ENCODE data around the gene FAM43A.

Gene FAM43A

DNA sequence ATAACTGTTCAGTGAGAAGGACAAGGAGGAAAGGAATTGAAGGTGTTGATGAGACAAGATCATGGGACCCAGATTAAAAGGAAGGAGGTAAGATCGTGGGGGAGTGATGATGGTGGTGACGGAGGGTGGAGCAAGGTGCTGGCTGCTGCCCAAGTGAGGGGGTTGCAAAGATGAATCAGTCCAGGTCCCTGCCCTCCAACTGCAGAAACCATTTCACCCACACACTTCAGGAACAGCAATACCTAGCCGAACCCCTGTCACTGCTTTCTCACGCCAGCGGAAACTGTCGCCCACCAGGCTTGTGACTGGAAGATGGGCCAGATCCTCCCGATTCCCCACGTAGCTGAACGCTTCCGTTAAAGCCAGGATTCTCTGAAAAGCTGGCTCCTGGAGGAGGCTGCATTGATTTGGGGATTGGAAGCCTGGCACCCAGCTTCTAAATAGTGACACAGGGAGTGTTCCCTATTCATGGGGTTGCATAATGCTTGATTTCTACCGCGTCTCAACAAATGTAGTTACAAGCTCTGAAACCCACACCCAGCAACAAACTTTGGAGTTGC, 10.5 kb upstream of the FAM43A start:
- H3K27me3 ChIP-seq (ENCODE audit: control insufficient read depth, insufficient read depth, low read length, poor library complexity, severe bottlenecking), result peaks cover 24% of the 10 kb centered on the region
- 78 to 83% methylated on average over 12 of the region's 12 CpGs for WGBS, 2 experiments
- H3K36me3 ChIP-seq (ENCODE audit: control insufficient read depth, insufficient read depth, low read length), result no peaks in the 10 kb centered on the region

GRCh38 chr3:194675680-194676079, 10.0 kb upstream of the FAM43A start:
- 88 to 90% methylated on average over 1 to 3 of the region's 4 CpGs for WGBS, 2 experiments
- Histone ChIP-seq H3K27ac (ENCODE audit: insufficient read depth, low read depth, low read length, poor library complexity, severe bottlenecking) (no peak overlapping the region), H3K4me1 (ENCODE audit: control insufficient read depth, insufficient read depth, low read length) (peaks cover 6% of the 10 kb centered on the region), H3K4me3 (ENCODE audit: insufficient read depth, low read depth, low read length) (no peak overlapping the region), H3K27me3 (ENCODE audit: control insufficient read depth, insufficient read depth, low read length, poor library complexity, severe bottlenecking) (peaks cover 24% of the 10 kb centered on the region), H3K36me3 (ENCODE audit: control insufficient read depth, insufficient read depth, low read length) (no peaks in the 10 kb centered on the region), H3K9me3 (ENCODE audit: control insufficient read depth, low read length) (no peaks in the 10 kb centered on the region)

More for the DNA sequence above, 10.5 kb upstream of the FAM43A start:
- no peak overlapping the region for H3K27ac ChIP-seq (ENCODE audit: insufficient read depth, low read depth, low read length, poor library complexity, severe bottlenecking)
- H3K4me1 ChIP-seq (ENCODE audit: control insufficient read depth, insufficient read depth, low read length), result peaks cover 7% of the 10 kb centered on the region
- H3K9me3 ChIP-seq (ENCODE audit: control insufficient read depth, low read length), result no peaks in the 10 kb centered on the region
- no peak overlapping the region for H3K4me3 ChIP-seq (ENCODE audit: insufficient read depth, low read depth, low read length)

- H3K9me3 ChIP-seq (ENCODE audit: control insufficient read depth, low read length), result no peaks in the 10 kb centered on the region
- peaks cover 24% of the 10 kb centered on the region for H3K27me3 ChIP-seq (ENCODE audit: control insufficient read depth, insufficient read depth, low read length, poor library complexity, severe bottlenecking)
- no peak overlapping the region for H3K4me3 ChIP-seq (ENCODE audit: insufficient read depth, low read depth, low read length)
- no peaks in the 10 kb centered on the region for H3K36me3 ChIP-seq (ENCODE audit: control insufficient read depth, insufficient read depth, low read length)
- H3K27ac ChIP-seq (ENCODE audit: insufficient read depth, low read depth, low read length, poor library complexity, severe bottlenecking), result no peak overlapping the region
- WGBS, 2 experiments, result 81 to 88% methylated on average over 1 of the region's 1 CpG
- H3K4me1 ChIP-seq (ENCODE audit: control insufficient read depth, insufficient read depth, low read length), result no peaks in the 10 kb centered on the region
Observed at GRCh38 chr3:194676471-194676870, 9.2 kb upstream of the FAM43A start.

DNA sequence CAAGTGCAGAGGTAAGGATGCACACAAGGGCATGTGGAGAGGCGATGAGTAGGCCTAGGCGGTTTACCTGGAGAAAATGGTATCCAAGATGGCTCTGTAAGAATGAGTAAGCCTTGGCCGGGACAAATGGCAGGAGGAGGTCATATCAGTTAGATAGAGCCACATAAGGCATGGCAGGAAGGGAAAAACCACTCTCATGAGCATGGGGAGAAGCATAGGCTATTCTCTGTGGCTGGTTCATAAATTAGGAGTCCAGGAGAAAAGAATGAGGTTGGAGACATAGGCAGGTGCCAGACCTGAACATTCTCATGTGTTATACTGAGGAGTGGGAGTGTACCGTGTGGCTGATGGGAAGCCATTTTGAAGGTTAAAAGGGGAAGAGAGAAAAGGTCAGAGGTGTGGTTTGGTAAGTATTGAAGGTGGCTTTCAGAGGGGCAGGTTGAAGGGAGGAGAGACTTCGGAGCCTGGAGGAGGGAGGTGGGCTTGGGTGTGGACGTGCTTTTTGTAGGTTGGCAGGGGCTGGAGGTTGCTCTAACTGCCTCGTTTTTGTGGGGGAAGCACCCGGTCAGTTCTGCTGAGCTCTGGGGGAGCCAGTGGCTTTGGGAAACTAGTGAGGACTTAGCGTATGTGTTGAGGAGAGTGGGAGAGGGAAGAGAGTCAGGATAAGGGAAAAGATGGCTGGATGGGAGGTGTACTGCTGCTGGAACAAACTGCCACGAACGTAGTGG, 4.6 kb upstream of the FAM43A start:
- WGBS, 2 experiments, result 83 to 85% methylated on average over 11 of the region's 11 CpGs
- H3K27ac ChIP-seq (ENCODE audit: insufficient read depth, low read depth, low read length, poor library complexity, severe bottlenecking), result no peak overlapping the region
- no peaks in the 10 kb centered on the region for H3K9me3 ChIP-seq (ENCODE audit: control insufficient read depth, low read length)
- H3K27me3 ChIP-seq (ENCODE audit: control insufficient read depth, insufficient read depth, low read length, poor library complexity, severe bottlenecking), result peaks cover 23% of the 10 kb centered on the region
- no peaks in the 10 kb centered on the region for H3K4me1 ChIP-seq (ENCODE audit: control insufficient read depth, insufficient read depth, low read length)
- H3K4me3 ChIP-seq (ENCODE audit: insufficient read depth, low read depth, low read length), result no peak overlapping the region
- no peaks in the 10 kb centered on the region for H3K36me3 ChIP-seq (ENCODE audit: control insufficient read depth, insufficient read depth, low read length)

DNA sequence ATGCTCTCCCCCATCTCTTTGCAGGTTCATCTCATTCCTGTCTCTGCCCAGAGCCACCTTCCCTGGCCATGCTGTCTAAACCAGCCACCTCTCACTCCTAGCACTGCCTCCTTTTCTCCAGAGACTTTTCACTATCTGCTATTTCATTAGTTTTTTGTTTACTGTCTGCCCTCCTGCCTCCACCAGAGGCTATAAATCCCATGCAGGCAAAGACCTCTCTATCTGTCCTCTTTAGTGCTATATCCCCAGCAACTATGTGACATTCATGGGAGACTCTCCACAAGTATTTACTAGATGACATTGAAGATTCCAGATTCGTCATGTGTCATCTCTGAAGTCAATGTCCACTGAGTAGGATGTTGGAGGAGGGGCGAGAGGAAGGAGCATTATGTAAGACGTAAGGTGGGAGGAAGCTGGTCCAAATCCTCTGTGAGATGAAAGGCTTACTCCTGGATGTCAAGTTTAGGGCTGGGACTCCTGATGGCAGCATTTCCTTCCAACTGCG, 3.4 kb upstream of the FAM43A start:
- H3K27ac ChIP-seq (ENCODE audit: insufficient read depth, low read depth, low read length, poor library complexity, severe bottlenecking), result no peak overlapping the region
- H3K27me3 ChIP-seq (ENCODE audit: control insufficient read depth, insufficient read depth, low read length, poor library complexity, severe bottlenecking), result peaks cover 30% of the 10 kb centered on the region
- H3K36me3 ChIP-seq (ENCODE audit: control insufficient read depth, insufficient read depth, low read length), result no peaks in the 10 kb centered on the region
- no peaks in the 10 kb centered on the region for H3K9me3 ChIP-seq (ENCODE audit: control insufficient read depth, low read length)
- H3K4me3 ChIP-seq (ENCODE audit: insufficient read depth, low read depth, low read length), result no peak overlapping the region
- H3K4me1 ChIP-seq (ENCODE audit: control insufficient read depth, insufficient read depth, low read length), result peaks cover 7% of the 10 kb centered on the region
- WGBS, 2 experiments, result 43 to 44% methylated on average over 4 of the region's 4 CpGs

DNA sequence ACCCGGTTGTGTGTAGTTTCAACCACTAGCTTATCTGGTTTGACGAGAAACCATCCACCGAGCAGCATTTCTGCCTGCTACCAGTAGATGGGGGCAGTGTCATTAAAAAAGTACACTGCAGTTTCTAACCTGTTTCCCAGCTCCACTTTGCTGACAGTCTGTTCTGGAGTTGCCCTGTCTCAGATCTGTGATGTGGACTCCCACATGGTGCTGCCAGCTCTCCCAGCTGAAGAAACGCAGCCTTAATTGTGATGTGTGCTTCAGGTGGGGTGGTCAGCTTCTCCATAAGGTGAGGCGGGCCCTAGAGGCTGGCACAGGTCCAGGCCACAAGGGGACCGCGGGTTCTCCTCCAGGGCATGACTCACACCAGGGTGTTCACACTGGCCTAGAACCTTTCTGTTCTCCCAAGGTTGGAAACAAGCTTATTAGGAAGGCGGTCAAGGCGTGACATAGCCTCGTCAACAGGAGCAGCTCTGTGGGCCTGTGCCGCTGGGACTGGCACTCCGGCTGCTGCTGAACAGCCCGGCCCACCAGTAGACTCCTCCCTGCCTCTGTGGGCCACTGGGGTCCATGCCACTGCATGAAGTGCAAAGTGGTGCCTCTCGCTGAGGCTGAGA, 2.9 kb upstream of the FAM43A start:
- Histone ChIP-seq H3K4me1 (ENCODE audit: control insufficient read depth, insufficient read depth, low read length) (peaks cover 7% of the 10 kb centered on the region), H3K36me3 (ENCODE audit: control insufficient read depth, insufficient read depth, low read length) (no peaks in the 10 kb centered on the region), H3K9me3 (ENCODE audit: control insufficient read depth, low read length) (no peaks in the 10 kb centered on the region), H3K4me3 (ENCODE audit: insufficient read depth, low read depth, low read length) (no peak overlapping the region), H3K27me3 (ENCODE audit: control insufficient read depth, insufficient read depth, low read length, poor library complexity, severe bottlenecking) (peaks cover 35% of the 10 kb centered on the region), H3K27ac (ENCODE audit: insufficient read depth, low read depth, low read length, poor library complexity, severe bottlenecking) (no peak overlapping the region)
- WGBS, 2 experiments, result 65 to 66% methylated on average over 14 of the region's 14 CpGs

DNA sequence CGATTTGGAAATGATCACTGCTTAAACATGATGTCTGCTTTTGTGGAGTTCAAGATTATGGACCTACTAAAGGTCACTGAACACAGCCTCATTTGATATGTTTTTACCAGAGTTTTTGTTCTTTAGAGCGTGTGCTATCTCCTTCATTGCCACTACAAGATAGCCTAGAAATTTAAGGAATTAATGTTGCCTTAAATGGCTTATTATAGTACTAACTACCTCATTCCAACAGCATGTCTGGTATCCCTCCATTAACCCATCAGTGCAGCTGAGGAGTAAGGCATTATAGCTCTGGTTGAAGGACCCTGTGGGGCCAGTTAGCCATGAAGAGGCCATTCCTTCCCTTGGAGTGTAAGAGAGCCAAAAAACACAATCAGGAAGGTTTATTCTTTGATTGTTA, 2.3 kb upstream of the FAM43A start:
- Histone ChIP-seq H3K9me3 (ENCODE audit: control insufficient read depth, low read length) (no peaks in the 10 kb centered on the region), H3K4me1 (ENCODE audit: control insufficient read depth, insufficient read depth, low read length) (peaks cover 11% of the 10 kb centered on the region), H3K27ac (ENCODE audit: insufficient read depth, low read depth, low read length, poor library complexity, severe bottlenecking) (no peak overlapping the region), H3K36me3 (ENCODE audit: control insufficient read depth, insufficient read depth, low read length) (no peaks in the 10 kb centered on the region), H3K4me3 (ENCODE audit: insufficient read depth, low read depth, low read length) (no peak overlapping the region), H3K27me3 (ENCODE audit: control insufficient read depth, insufficient read depth, low read length, poor library complexity, severe bottlenecking) (peaks cover 41% of the 10 kb centered on the region)
- 93 to 100% methylated on average over 2 of the region's 2 CpGs for WGBS, 2 experiments

DNA sequence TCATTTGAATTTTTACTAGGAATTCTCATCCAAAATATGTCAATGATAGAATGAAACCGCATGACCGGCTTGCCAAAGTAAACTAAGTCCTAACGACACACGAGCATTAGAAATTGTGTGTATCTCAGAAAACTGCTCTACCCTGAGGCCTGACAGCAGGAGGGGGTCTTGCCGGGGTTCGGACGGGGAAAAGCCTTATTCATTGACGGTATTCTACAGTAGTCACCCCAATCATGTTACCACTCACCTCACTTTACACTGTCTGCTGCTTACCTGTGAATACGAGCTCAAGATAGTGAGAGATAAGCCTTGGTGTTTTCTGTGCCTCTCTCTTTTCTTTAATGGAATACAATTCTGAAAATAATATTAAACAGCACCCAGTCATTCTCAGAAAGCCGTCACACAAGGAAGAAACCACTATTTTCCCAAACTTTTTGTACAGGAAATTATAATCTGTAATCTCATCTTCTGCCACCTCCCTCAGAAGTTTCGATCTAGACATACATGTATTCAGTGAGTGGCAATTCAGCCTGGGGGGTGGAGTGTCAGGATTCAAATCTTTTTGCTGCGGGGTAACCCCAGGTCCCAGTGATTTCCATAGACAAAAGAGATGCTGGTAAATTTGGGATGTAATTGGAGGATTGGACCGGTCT, 492 bp upstream of the FAM43A start:
- 67 to 73% methylated on average over 11 to 13 of the region's 13 CpGs for WGBS, 2 experiments
- peak overlapping the region; percentile 55 for H3K4me3 ChIP-seq (ENCODE audit: insufficient read depth, low read depth, low read length)

DNA sequence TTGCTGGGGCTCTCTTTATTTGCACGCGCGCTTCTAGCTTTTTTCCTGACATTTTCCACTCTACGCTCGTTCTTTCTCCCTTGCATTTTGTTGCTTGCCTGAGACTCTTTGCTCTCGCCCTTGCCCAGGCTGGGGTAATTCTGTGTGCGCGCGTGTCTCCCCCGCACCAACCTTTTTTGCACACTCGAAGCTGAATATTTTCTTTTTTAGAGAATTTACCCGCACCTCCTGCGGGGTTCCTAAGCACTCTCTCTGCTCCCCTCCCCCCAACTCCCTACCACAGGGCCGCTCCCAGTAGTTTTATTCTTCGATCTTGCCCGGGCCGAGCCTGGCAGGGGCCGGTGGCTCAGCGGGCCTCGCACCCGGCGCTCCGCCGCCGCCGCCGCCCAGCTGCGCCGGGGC, 732 bp downstream of the FAM43A start:
- Histone ChIP-seq H3K27me3 (ENCODE audit: control insufficient read depth, insufficient read depth, low read length, poor library complexity, severe bottlenecking) (peaks cover 41% of the 10 kb centered on the region), H3K27ac (ENCODE audit: insufficient read depth, low read depth, low read length, poor library complexity, severe bottlenecking) (no peak overlapping the region), H3K4me1 (ENCODE audit: control insufficient read depth, insufficient read depth, low read length) (peaks cover 19% of the 10 kb centered on the region), H3K9me3 (ENCODE audit: control insufficient read depth, low read length) (no peaks in the 10 kb centered on the region), H3K36me3 (ENCODE audit: control insufficient read depth, insufficient read depth, low read length) (no peaks in the 10 kb centered on the region), H3K4me3 (ENCODE audit: insufficient read depth, low read depth, low read length) (peak overlapping the region; percentile 55)
- 0% methylated on average over 29 of the region's 29 CpGs for WGBS, 2 experiments

More for the DNA sequence above, 492 bp upstream of the FAM43A start:
- Histone ChIP-seq H3K27ac (ENCODE audit: insufficient read depth, low read depth, low read length, poor library complexity, severe bottlenecking) (no peak overlapping the region), H3K4me1 (ENCODE audit: control insufficient read depth, insufficient read depth, low read length) (peaks cover 19% of the 10 kb centered on the region), H3K9me3 (ENCODE audit: control insufficient read depth, low read length) (no peaks in the 10 kb centered on the region), H3K36me3 (ENCODE audit: control insufficient read depth, insufficient read depth, low read length) (no peaks in the 10 kb centered on the region), H3K27me3 (ENCODE audit: control insufficient read depth, insufficient read depth, low read length, poor library complexity, severe bottlenecking) (peaks cover 41% of the 10 kb centered on the region)
